HEK293T (cell line): ENCODE results near the gene TP53.

ENCODE experiments used
- BHLHE40 ChIP-seq: fragments of 450-650 bp; IDR thresholded peaks from 2 replicates; pipeline ENCODE4 v1.6.1; 2016; ENCODE audit warnings: mild to moderate bottlenecking, moderate library complexity, borderline replicate concordance
- ELF4 ChIP-seq: fragments of 450-650 bp; IDR thresholded peaks from 2 replicates; pipeline ENCODE4 v1.6.1; 2017; ENCODE audit warnings: antibody characterized with exemption
- FOXA1 ChIP-seq: fragments of 450-650 bp; IDR thresholded peaks from 2 replicates; pipeline ENCODE4 v1.6.1; 2016; ENCODE audit warnings: mild to moderate bottlenecking
- FOXM1 ChIP-seq: fragments of 450-650 bp; IDR thresholded peaks from 2 replicates; pipeline ENCODE4 v1.6.1; 2017; ENCODE audit warnings: mild to moderate bottlenecking, borderline replicate concordance
- HDGF ChIP-seq: fragments of 450-650 bp; IDR thresholded peaks from 2 replicates; pipeline ENCODE4 v1.6.1; 2017; ENCODE audit warnings: antibody characterized with exemption, borderline replicate concordance
- L3MBTL2 ChIP-seq: fragments of 450-650 bp; conservative IDR thresholded peaks from 2 replicates; pipeline ENCODE4 v1.6.1; 2016; ENCODE audit warnings: mild to moderate bottlenecking
- SP1 ChIP-seq: fragments of 450-650 bp; IDR thresholded peaks from 2 replicates; pipeline ENCODE4 v1.6.1; 2017
- SUZ12 ChIP-seq: fragments of 450-650 bp; IDR thresholded peaks from 2 replicates; pipeline ENCODE4 v1.6.1; 2016; ENCODE audit warnings: mild to moderate bottlenecking
- TARDBP ChIP-seq: fragments of 450-650 bp; IDR thresholded peaks from 2 replicates; pipeline ENCODE4 v1.6.1; 2016
- ZNF384 ChIP-seq: fragments of 450-650 bp; IDR thresholded peaks from 2 replicates; pipeline ENCODE4 v1.6.1; 2016

DNA sequence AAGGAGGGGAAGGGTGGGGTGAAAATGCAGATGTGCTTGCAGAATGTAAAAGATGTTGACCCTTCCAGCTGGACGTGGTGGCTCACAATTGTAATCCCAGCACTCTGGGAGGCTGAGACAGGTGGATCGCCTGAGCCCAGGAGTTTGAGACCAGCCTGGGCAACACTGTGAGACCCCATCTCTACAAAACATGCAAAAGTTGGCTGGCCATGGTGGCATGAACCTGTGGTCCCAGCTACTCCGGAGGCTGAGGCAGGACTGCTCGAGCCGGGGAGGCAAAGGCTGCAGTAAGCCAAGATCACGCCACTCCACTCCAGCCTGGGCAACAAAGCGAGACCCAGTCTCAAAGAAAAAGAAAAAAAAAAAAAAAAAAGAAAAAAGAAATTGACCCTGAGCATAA, 18.8 kb downstream of the TP53 start:
- TF ChIP-seq SP1: no peak
- TF ChIP-seq ZNF384: no peak
- no peak for TF ChIP-seq SUZ12
- no peak for TF ChIP-seq L3MBTL2
- TF ChIP-seq HDGF: no peak
- no peak for TF ChIP-seq BHLHE40
- TF ChIP-seq FOXA1: no peak
- no peak for TF ChIP-seq FOXM1
- no peak for TF ChIP-seq TARDBP
- TF ChIP-seq ELF4: no peak
